HG03108 (cell line): ENCODE data around the gene KLRK1.
"Not testable (repeated sequence)": the region's sequence is repeated elsewhere in the genome, so short reads cannot be mapped to it uniquely, and the experiment has no call there.

Experiments
- ATAC-seq: cut with Tn5 transposase; IDR thresholded peaks from one replicate; pipeline ENCODE4 v1.9.1; 2021; ENCODE audit warnings: moderate library complexity; ENCODE audit not compliant: unreplicated experiment

Gene KLRK1

DNA sequence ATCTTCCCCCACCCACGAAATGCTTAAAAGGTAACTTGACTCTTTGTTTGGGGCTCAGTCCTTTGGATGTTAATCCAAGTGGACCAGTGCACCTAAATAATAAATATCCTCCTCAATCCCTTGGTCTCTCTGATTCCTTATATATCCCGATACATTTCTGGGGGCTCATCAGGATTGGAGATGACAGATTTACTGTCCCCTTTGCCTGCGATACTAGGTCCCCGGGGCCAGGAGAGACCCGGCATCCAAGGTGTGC, 26.3 kb downstream of the KLRK1 start:
- ATAC-seq, result no peak

GRCh38 chr12:10362828-10363657, 26.8 kb downstream of the KLRK1 start:
- no peak for ATAC-seq

DNA sequence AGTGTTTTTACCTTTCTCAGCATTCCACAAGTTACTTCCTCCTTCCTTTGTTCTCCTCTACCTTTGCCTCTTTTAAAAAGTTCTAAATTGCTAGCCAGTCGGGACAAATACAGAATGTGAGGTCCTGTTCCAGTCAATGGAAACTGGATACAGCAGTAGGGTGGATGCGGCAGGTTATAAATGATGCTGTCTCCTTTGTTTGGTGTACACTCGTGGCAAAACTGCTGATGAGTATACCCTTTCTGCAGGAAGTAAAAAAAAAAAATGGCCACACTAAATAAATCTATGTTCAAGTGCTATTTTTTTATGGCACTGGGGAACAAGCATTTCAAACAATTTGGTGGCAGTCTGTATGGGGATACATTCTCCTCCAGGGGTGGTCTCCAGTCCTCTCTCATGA, 27.5 kb downstream of the KLRK1 start:
- no peak for ATAC-seq

- ATAC-seq, result no peak
Observed at GRCh38 chr12:10361622-10362021, 28.2 kb downstream of the KLRK1 start.

DNA sequence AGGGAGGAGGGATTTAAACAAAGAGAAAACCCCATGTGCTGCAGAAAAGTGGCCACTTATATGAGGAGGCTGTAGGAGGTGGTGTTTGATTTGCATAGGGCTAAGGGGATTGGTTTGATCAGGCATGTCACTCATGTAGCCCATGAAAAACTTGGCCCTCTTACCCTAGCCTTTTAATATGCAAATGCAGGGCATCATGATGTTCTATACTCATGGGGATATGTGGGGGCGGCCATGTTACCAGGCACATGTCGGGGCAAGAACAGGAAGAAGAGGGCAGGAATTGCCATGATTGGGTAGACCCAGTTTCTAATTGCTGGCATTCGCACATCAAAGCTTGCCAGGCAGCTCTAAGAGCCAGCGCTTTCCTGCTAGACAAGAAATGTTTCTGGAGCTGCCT, 28.8 kb downstream of the KLRK1 start:
- no peak for ATAC-seq

GRCh38 chr12:10358969-10359368, 30.9 kb downstream of the KLRK1 start:
- no peak for ATAC-seq

- no peak for ATAC-seq
Observed at GRCh38 chr12:10358131-10358530, 31.7 kb downstream of the KLRK1 start.

GRCh38 chr12:10354502-10354901, 35.3 kb downstream of the KLRK1 start:
- ATAC-seq, result no peak

DNA sequence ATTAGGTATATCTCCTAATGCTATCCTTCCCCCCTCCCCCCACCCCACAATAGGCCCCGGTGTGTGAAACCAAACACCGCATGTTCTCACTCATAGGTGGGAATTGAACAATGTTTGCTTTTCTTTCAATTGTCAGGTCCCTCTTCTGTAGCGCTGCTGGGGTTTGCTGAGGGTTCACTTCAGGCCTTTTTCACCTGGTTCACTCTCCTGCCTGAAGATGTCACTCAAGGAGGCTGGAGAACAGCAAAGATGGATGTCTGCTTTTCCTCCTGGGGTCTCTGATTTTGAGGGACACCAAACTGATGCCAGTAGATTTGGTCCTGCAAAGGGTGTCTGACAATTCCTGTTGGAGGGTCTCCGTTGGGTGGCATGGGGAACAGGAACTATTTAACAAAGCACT, 35.8 kb downstream of the KLRK1 start:
- ATAC-seq, result no peak

GRCh38 chr12:10351457-10351856, 38.4 kb downstream of the KLRK1 start:
- not testable (repeated sequence) for ATAC-seq

DNA sequence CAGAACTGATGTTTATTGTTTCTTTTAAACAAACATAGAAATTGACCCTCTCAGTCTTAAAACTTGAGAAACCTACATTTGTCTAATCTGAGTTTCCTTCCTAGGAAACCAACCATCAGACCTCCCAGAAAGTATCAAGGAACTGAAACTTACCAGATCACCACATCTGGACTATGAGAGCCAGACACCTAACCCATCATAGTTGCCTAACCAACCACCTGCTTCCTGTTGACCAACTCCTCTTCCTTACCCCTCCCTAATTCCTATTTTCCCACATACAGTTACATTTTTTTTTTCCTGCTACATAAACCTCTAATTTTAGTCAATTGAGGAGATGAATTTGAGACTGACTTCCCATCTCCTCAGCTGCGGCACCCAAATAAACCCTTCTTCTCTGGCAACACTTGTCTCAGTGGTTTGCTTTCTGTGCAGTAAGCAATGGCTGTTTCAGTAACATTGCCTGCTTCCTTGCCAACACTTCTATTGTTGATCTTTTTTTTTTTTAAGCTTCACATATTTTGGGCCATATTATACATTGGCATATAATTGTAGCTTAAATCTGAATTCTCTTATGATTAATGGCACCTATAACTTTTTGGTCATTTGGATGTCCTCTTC, 47.8 kb downstream of the KLRK1 start:
- ATAC-seq, result no peak

DNA sequence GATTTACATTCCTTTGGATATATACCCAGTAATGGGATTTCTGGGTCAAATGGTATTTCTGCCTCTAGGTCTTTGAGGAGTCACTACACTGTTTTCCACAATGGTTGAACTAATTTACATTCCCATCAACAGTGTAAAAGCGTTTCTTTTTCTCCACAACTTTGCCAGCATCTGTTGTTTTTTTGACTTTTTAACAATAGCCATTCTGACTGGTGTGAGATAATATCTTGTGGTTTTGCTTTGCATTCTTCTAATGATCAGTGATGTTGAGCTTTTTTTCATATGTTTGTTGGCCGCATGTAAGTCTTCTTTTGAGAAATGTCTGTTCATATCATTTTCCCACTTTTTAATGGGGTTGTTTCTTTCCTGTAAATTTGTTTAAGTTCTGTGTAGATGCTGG, 48.9 kb downstream of the KLRK1 start:
- not testable (repeated sequence) for ATAC-seq

GRCh38 chr12:10339053-10339840, 50.6 kb downstream of the KLRK1 start:
- no peak for ATAC-seq

DNA sequence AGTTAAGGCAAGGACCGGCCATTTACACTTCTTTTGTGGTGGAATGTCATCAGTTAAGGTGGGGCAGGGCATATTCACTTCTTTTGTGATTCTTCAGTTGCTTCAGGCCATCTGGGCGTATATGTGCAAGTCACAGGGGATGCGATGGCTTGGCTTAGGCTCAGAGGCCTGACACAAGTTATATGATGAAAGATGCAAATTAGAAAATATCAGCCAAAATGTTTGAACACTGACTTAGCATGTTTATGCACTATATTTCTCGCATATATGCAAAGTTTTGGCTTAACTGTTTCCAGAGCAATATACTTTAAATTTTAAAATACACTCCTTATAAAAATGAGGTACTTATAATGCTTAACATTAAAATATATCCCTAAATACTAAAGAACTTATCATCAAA, 51.4 kb downstream of the KLRK1 start:
- not testable (repeated sequence) for ATAC-seq

- not testable (repeated sequence) for ATAC-seq
Observed at GRCh38 chr12:10336196-10336595, 53.6 kb downstream of the KLRK1 start.

DNA sequence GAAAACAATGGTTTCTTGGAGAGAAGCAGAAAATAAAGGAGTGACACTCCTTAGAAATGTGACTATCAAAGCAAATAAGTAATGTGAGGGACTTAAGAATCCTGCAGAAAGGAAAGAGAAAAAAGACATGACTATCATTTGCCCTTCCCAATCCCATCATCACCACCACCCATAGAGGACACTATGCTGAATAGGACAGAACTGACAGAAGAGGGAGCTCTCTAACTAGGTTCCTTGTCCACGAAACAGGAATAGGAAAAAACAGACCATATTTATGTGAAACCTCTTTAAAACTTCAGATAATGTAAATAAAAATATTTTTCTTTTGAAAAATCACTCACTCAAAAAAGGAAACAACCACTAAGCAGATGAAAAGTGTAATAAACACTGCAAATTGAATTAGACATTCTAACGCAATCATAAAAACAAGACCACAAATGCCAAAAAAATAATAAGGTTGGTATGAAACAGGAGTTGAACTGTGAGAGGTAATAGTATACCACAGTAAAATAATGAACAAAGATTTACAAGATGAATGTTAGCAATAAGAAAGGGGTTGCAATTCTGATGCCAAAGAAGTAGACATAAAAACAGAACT, 58.1 kb downstream of the KLRK1 start:
- ATAC-seq, result no peak

DNA sequence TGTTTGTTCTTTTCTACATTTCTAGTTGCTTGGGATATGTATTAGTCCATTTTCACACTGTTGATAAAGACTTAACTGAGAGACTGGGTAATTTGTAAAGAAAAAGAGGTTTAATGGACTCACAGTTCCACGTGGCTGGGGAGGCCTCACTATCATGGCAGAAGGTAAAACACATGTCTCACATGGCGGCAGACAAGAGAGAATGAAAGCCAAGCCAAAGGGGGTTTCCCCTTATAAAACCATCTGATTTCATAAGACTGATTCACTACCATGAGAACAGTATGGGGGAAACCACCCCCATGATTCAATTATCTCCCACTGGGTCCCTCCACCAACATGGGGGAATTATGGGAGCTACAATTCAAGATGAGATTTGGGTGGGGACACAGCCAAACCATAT, 61.1 kb downstream of the KLRK1 start:
- ATAC-seq, result not testable (repeated sequence)
